Right atrium auricular region (tissue), 2 donors: ENCODE measurements around the gene CBX2. TPM values are rescaled to one million over a fixed set of nuclear protein-coding genes. Genes with fewer than 3 reads are reported as not detected.

Experiments used
- total RNA-seq, 2 donors: library from RNA; depleted of rRNA; stranded (reverse); fragments of >200 nt; gene quantifications; one replicate each; pipeline ENCODE4 v1.1.0, GENCODE V29; 2016

Gene CBX2
- total RNA-seq, 2 donors from 2014 or later, result 1.0 to 1.7 TPM

Other genes starting within 250 kb of the CBX2 start
- not detected for gene RBFOX3, start 167.1 kb upstream of the CBX2 start, total RNA-seq
- not detected for gene ENPP7, start 47.2 kb upstream of the CBX2 start, total RNA-seq
- 1 to 10 TPM; 2.7 to 3.0 TPM for gene CBX8, start 18.9 kb downstream of the CBX2 start, total RNA-seq
- gene CBX4, start 61.3 kb downstream of the CBX2 start, total RNA-seq, result 10 to 100 TPM; 22.8 to 24.3 TPM